B cell (primary cell): ENCODE measurements around the gene SELENOP.

Source experiments
- EZH2 ChIP-seq: IDR thresholded peaks from 2 replicates; pipeline ENCODE4 v1.6.1; 2012; ENCODE audit warnings: borderline replicate concordance, low read depth, mild to moderate bottlenecking, moderate library complexity, low read length; ENCODE audit not compliant: insufficient read depth, poor library complexity, severe bottlenecking
- TF ChIP-seq, protein P1 (sequence below): fragments of 200-600 bp; IDR thresholded peaks from one replicate; pipeline ENCODE4 v1.8.0; 2022; ENCODE audit warnings: antibody characterized with exemption, mild to moderate bottlenecking

DNA sequence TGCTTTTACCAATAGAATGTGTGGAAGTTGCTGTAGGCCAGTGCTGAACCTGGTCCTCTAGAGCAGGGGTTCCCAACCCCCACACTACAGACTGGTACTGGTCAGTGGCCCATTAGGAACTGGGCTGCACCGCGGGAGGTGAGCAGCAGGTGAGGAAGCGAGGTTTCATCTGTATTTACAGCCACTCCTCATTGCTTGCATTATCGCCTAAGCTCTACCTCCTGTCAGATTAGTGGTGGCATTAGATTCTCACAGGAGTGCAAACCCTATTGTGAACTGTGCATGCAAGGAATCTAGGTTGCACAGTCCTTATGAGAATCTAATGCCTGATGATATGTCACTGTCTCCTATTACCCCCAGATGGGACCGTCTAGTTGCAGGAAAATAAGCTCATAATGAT, 61.2 kb downstream of the SELENOP start:
- TF ChIP-seq, protein P1, sequence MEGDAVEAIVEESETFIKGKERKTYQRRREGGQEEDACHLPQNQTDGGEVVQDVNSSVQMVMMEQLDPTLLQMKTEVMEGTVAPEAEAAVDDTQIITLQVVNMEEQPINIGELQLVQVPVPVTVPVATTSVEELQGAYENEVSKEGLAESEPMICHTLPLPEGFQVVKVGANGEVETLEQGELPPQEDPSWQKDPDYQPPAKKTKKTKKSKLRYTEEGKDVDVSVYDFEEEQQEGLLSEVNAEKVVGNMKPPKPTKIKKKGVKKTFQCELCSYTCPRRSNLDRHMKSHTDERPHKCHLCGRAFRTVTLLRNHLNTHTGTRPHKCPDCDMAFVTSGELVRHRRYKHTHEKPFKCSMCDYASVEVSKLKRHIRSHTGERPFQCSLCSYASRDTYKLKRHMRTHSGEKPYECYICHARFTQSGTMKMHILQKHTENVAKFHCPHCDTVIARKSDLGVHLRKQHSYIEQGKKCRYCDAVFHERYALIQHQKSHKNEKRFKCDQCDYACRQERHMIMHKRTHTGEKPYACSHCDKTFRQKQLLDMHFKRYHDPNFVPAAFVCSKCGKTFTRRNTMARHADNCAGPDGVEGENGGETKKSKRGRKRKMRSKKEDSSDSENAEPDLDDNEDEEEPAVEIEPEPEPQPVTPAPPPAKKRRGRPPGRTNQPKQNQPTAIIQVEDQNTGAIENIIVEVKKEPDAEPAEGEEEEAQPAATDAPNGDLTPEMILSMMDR, result no peak
- no peak for TF ChIP-seq EZH2
